ENCODE measurements around the gene POMGNT1. TPM values are rescaled to one million over a fixed set of nuclear protein-coding genes. Genes with fewer than 3 reads are reported as not detected.

The POMGNT1 gene
- total and polyA plus RNA-seq, 10 donors = 21.6 to 59.5 (median 32.4) TPM

DNA sequence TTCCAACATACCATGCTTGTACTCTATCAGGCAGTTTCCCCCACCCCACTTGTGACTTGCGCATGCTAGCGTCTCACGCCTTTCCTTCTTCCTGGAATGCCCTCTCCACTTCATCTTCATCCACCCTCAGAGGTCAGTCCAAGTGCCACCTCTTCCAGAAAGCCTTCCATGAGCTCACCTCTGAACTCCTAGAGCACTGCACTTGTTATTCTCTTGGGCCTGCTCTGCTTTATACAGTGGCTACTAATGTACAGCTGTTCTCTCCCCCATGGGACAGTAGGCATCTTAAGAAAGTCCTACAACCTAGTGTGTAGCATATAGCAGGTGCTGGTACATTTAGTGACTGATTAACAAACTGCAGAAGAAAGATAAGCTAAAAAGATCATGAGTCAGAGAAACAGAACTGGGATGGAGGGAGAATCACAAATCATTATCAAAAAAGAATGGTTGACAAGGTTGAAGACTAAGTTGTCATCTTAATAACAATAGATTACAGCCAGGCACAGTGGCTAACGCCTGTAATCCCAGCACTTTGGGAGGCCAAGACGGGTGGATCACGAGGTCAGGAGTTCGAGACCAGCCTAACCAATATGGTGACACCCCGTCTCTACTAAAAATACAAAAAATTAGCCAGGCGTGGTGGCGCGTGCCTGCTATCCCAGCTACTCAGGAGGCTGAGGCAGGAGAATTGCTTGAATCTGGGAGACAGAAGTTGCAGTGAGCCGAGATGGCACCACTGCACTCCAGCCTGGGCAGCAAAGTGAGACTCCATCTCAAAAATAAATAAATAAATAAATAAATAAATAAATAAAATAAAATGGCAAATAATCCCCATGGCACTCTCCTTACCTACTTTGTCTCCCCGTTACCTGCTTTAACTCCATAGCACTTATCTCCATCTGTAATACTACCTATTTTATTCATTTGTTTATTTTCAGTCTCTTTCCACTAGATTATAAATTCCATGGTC lies 39.6 kb downstream of the POMGNT1 start:
- no peaks in the 10 kb centered on the region for H3K4me1 ChIP-seq
- H3K9me3 ChIP-seq = no peaks in the 10 kb centered on the region
- TF ChIP-seq POLR2AphosphoS5 (IDR thresholded peaks at IDR 0.05) = no peak
- TF ChIP-seq, protein P1, sequence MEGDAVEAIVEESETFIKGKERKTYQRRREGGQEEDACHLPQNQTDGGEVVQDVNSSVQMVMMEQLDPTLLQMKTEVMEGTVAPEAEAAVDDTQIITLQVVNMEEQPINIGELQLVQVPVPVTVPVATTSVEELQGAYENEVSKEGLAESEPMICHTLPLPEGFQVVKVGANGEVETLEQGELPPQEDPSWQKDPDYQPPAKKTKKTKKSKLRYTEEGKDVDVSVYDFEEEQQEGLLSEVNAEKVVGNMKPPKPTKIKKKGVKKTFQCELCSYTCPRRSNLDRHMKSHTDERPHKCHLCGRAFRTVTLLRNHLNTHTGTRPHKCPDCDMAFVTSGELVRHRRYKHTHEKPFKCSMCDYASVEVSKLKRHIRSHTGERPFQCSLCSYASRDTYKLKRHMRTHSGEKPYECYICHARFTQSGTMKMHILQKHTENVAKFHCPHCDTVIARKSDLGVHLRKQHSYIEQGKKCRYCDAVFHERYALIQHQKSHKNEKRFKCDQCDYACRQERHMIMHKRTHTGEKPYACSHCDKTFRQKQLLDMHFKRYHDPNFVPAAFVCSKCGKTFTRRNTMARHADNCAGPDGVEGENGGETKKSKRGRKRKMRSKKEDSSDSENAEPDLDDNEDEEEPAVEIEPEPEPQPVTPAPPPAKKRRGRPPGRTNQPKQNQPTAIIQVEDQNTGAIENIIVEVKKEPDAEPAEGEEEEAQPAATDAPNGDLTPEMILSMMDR (IDR thresholded peaks at IDR 0.05 in 8 of 11, conservative IDR thresholded peaks at IDR 0.05 in 3 of 11) = no peak
- no peak for TF ChIP-seq POLR2A (IDR thresholded peaks at IDR 0.05)
- no peak overlapping the region for H3K27ac ChIP-seq
- no peaks in the 10 kb centered on the region for H3K27me3 ChIP-seq (replicated peaks in 1 of 7)
- H3K36me3 ChIP-seq = no peaks in the 10 kb centered on the region
- DNase-seq = no peak
- intact Hi-C loops (cut with DNase I; ENCODE audit: low total_unique reads) = no loop called here
- WGBS, 5 donors = 89 to 96% (median 94%) methylated on average over 13 of the region's 13 CpGs
- H3K4me3 ChIP-seq = no peak overlapping the region

DNA sequence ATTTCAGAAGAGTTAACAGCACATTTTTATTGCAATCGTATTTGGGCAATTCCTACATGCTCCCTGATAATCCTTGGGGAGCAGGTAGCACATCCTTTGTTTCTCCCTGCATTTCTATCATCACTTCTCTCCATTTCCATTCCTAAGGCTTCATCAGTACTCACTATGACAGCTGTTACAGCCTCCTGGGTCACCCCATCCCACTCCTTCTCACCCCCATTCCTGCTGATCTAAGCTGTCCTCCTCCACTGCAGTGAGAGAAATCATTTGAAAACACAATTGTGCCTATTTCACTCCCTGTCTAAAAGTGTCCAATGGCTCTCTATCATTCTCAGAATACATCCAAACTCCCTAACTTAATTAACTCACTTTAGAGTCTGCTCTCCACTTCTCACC lies 40.3 kb downstream of the POMGNT1 start:
- Histone ChIP-seq H3K4me3 (no peak overlapping the region), H3K9me3 (no peaks in the 10 kb centered on the region), H3K4me1 (no peaks in the 10 kb centered on the region), H3K27me3 (replicated peaks in 1 of 7) (no peaks in the 10 kb centered on the region), H3K36me3 (no peaks in the 10 kb centered on the region), H3K27ac (no peak overlapping the region)
- WGBS, 5 donors = 73 to 97% (median 94%) methylated on average over 1 of the region's 1 CpG
- TF ChIP-seq POLR2A (IDR thresholded peaks at IDR 0.05) = no peak
- TF ChIP-seq, protein P1 (IDR thresholded peaks at IDR 0.05 in 8 of 11, conservative IDR thresholded peaks at IDR 0.05 in 3 of 11) = no peak
- no peak for TF ChIP-seq POLR2AphosphoS5 (IDR thresholded peaks at IDR 0.05)
- intact Hi-C loops (cut with DNase I; ENCODE audit: low total_unique reads) = no loop called here
- DNase-seq = no peak

GRCh38 chr1:46153732-46154131 lies 44.5 kb downstream of the POMGNT1 start:
- Histone ChIP-seq H3K4me3 (no peak overlapping the region), H3K9me3 (no peaks in the 10 kb centered on the region), H3K36me3 (no peaks in the 10 kb centered on the region), H3K4me1 (no peaks in the 10 kb centered on the region), H3K27me3 (replicated peaks in 1 of 7) (no peaks in the 10 kb centered on the region), H3K27ac (no peak overlapping the region)
- no peak for TF ChIP-seq POLR2A (IDR thresholded peaks at IDR 0.05)
- no peak for TF ChIP-seq POLR2AphosphoS5 (IDR thresholded peaks at IDR 0.05)
- TF ChIP-seq, protein P1 (IDR thresholded peaks at IDR 0.05 in 8 of 11, conservative IDR thresholded peaks at IDR 0.05 in 3 of 11) = no peak
- WGBS, 5 donors = 91 to 100% (median 97%) methylated on average over 1 of the region's 1 CpG
- no peak for DNase-seq
- intact Hi-C loops (cut with DNase I; ENCODE audit: low total_unique reads) = no loop called here

DNA sequence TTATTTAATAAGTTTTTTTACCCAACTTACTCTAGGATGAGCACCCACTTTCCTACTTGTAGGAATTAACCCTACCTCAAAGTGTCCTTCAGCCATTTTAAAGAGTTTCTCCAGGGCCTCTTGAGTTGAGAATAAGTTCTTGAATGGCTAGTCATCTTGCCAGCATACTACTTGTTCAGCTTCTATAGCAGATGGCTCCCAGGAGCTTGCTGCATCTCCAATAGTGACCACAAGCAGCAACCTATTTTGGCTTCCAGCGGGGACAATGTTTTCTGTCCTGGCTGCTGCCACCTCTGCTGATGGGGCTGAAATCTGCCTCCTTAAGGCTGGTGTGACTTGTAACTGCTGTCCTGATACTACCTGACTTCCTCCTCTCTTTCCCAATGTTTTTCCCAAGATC lies 45.0 kb downstream of the POMGNT1 start:
- 97 to 100% (median 100%) methylated on average over 1 of the region's 1 CpG for WGBS, 5 donors
- H3K4me1 ChIP-seq = no peaks in the 10 kb centered on the region
- intact Hi-C loops (cut with DNase I; ENCODE audit: low total_unique reads) = no loop called here
- no peaks in the 10 kb centered on the region for H3K27me3 ChIP-seq (replicated peaks in 1 of 7)
- DNase-seq = no peak
- TF ChIP-seq, protein P1 (IDR thresholded peaks at IDR 0.05 in 8 of 11, conservative IDR thresholded peaks at IDR 0.05 in 3 of 11) = no peak
- TF ChIP-seq POLR2A (IDR thresholded peaks at IDR 0.05) = no peak
- no peak for TF ChIP-seq POLR2AphosphoS5 (IDR thresholded peaks at IDR 0.05)
- no peak overlapping the region for H3K27ac ChIP-seq
- H3K9me3 ChIP-seq = no peaks in the 10 kb centered on the region
- H3K36me3 ChIP-seq = no peaks in the 10 kb centered on the region
- H3K4me3 ChIP-seq = no peak overlapping the region
